GM21737 (cell line): ENCODE data around the gene LCE2A.
"Not testable (repeated sequence)": the region's sequence is repeated elsewhere in the genome, so short reads cannot be mapped to it uniquely, and the experiment has no call there.

Experiments
- ATAC-seq: cut with Tn5 transposase; IDR thresholded peaks from one replicate; pipeline ENCODE4 v1.9.1; 2021; ENCODE audit warnings: mild to moderate bottlenecking, moderate library complexity; ENCODE audit not compliant: unreplicated experiment

Gene LCE2A

GRCh38 chr1:152697701-152698600 is at the start of gene LCE2A:
TSS of gene LCE2A (plus strand) at chr1:152698345. CDS start at chr1:152698902, 557 bp downstream.
- ATAC-seq, result no peak

- no peak for ATAC-seq
Observed at GRCh38 chr1:152654110-152654509, 44.0 kb upstream of the LCE2A start.

GRCh38 chr1:152656459-152656858 is 41.7 kb upstream of the LCE2A start:
- ATAC-seq, result no peak

DNA sequence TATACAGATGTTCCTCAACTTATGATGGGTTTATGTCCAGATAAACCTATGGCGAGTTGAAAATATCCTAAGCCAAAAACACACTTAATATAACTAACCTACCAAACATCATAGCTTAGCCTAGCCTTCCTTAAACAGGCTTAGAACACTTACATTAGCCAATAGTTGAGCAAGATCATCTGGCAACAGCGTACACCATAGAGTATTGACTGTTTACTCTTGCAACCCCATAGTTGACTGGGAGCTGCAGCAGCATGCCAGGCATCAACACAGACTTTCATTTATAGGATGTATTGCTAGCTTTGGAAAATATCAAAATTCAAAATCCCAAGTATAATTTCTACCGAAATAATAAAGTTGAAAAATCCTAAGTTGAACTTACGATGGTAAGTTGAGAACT is 40.5 kb upstream of the LCE2A start:
- no peak for ATAC-seq

DNA sequence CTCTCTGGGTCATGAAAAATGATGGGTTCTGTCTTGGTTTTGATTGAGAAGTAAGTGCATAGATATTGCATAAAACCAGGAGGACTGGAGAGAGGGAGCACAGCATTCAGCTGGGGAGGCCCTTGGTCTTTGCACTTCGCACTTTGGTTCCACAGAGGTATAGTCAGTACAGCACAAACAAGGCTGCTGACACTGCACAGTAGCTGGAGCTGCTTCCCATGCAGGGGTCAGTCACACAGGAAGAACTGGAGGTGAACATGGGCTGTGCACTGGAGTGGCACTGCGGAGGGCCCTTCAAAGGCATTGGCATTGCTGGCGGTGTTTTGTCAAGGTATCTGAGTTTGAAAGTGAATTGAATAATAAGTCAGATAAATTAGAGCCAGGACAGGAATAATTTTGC is 39.5 kb upstream of the LCE2A start:
- ATAC-seq, result no peak

GRCh38 chr1:152663098-152663497 is 35.0 kb upstream of the LCE2A start, which contains the start of gene LCE2D:
TSS of gene LCE2D (plus strand) at chr1:152663380. CDS start at chr1:152664106, 726 bp downstream.
- no peak for ATAC-seq

DNA sequence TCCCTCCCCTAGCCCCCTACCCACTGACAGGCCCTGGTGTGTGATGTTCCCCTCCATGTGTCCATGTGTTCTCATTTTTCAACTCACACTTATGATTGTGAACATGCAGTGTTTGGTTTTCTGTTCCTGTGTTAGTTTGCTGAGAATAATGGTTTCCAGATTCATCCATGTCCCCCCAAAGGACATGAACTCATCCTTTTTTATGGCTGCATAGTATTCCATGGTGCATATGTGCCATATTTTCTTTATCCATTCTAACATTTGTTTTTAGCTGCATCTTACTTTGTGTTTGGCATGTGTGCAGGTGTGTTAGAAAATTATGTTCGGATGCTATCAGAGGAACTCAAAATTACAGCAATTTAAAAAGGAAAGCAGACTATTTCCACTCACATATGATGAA is 32.0 kb upstream of the LCE2A start:
- not testable (repeated sequence) for ATAC-seq

DNA sequence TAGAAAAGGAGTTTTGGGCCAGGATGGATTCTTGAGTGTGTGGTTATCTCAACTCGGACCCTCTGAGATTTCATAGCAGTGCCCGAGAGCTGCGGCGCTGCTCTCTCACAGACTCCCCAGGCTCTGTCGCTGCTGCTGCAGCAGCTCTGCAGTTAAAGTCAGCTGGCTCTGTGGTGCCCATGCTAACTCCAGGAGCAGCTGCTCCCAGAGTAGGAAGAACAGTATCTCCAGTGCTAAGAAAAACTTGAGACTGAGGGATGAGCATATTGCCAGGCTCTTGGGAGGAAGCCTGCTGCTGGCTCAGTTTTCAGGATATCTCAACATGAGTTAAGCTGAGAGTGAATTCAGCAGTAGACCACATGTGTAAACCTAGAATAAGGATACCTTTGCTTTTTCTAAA is 30.5 kb upstream of the LCE2A start:
- ATAC-seq, result no peak

- no peak for ATAC-seq
Observed at GRCh38 chr1:152673016-152673415, 25.1 kb upstream of the LCE2A start.

- not testable (repeated sequence) for ATAC-seq
Observed at GRCh38 chr1:152674983-152675382, 23.2 kb upstream of the LCE2A start, which contains the start of gene LCE2C. TSS of gene LCE2C (plus strand) at chr1:152675279. CDS start at chr1:152676016, 737 bp downstream.

DNA sequence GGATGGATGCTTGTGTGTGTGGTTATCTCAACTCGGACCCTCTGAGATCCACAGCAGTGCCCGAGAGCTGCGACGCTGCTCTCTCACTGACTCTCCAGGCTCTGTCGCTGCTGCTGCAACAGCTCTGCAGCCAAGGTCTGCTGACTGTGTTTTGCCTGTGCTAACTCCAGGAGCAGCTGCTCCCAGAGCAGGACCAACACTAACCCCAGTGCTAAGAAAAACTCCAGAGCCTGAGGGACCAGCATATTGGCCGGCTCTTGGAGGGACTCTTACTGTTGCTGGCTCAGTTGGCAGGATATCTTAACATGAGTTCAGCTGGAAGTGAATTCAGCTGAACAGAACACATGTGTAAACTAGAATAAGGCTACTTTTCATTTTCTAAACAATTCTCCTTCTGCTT is 18.7 kb upstream of the LCE2A start:
- no peak for ATAC-seq

DNA sequence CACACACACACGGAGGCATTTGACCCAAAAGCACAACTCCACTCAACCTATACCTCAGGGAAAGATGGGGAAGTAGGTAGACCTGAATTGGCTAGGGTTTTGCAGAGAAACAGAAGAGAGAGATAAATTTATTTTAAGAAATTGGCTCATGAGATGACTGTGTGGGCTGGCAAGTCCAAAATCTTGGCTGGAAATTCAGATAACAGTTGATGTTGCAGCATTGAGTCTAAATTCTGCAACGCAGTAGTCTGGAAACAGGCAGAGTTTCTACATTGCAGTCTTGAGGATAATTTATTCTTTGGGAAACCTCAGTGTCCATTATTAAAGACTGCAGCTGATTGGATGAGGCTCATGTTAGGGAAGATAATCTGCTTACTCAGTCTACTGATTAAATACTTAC is 16.5 kb upstream of the LCE2A start:
- no peak for ATAC-seq

GRCh38 chr1:152683846-152684245 is 14.3 kb upstream of the LCE2A start:
- ATAC-seq, result no peak

DNA sequence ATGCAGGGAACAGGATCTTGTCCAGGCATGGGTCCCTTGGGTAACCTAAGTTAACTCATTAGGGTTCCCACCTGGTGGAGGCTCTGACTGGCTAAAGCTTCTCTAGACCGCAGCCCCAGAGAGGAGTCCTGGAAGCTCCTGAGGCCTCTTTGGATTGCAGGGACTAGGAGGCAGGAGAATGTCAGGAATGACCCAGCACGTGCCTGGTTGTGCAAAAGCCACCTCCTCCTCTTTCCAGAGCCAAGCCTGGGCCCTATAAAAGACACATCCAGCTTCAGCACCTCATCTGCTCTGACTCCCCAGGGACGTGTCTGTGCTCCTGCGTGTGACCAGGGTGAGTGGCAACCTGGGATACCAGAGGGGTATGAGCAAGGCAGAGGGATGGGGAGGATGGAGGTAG is 12.3 kb upstream of the LCE2A start, which contains the start of gene LCE2B:
LCE2B (plus strand) TSS at position 301 of the 400 bp plus-strand sequence. CDS start 721 bp downstream, outside the sequence.
- ATAC-seq, result not testable (repeated sequence)

- ATAC-seq, result no peak
Observed at GRCh38 chr1:152699746-152700145, 1.6 kb downstream of the LCE2A start.

DNA sequence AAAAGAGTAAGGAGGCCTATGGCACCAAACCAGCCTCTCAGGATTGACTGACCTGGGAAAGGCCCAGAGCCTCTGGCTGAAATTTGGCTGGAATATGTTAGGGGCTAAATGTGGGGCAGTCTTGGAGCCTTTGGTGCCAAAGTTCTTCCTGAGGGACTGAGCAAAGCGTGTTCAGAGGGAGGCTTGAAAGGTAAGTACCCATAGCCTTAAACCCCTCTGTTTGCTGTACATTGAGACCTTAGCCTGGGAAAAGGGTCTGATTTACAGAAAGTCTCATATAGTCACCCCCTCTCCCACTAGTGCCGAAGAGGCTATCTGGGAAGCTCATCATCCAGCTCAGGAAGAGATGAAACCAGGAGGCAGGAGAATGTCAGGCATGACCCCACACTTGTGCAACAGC is 9.7 kb downstream of the LCE2A start, which contains the start of gene LCE4A:
LCE4A (plus strand) TSS at position 301 of the 400 bp plus-strand sequence. CDS start 916 bp downstream, outside the sequence.
- no peak for ATAC-seq

DNA sequence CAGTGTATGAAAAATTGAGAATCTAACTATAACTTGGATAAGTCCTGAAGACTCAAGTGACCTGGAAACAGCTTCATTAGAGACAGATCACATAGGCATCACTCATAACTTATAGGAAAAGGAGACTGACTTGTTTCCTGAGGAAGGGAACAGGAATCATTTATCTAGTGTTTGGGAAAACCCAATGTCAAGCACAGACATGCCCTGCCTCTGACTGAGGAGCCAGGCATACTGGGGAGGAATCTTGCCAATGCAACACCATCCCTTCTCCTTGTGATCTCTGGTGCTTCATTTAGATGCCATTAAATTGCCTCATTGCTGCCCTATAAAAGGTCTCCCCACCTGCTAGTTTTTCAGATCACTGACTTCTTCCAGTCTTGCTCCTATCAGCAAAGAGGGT is 20.1 kb downstream of the LCE2A start:
- ATAC-seq, result no peak

DNA sequence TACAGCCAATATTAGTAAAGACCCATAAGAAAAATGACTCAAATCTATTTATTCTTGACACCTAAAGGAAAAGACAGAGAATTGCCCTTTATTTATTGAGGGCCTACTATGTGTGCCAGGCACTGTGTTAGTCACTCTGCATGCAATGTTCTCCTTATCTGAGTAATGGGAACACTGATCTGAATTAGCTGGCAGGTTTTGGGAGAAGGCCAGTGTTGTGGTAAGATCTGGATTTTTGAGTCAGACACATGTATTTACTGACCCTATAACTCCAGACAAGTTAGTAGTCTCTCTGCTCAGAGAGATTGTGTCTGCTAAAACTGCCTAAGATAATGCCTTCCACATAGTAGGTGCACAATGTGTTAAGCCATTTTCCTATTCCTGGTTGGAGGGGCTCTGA is 27.1 kb downstream of the LCE2A start:
- ATAC-seq, result no peak

- no peak for ATAC-seq
Observed at GRCh38 chr1:152728986-152729385, 30.8 kb downstream of the LCE2A start.

- no peak for ATAC-seq
Observed at GRCh38 chr1:152735648-152736047, 37.5 kb downstream of the LCE2A start.

GRCh38 chr1:152737997-152738396 is 39.9 kb downstream of the LCE2A start:
- ATAC-seq, result no peak

DNA sequence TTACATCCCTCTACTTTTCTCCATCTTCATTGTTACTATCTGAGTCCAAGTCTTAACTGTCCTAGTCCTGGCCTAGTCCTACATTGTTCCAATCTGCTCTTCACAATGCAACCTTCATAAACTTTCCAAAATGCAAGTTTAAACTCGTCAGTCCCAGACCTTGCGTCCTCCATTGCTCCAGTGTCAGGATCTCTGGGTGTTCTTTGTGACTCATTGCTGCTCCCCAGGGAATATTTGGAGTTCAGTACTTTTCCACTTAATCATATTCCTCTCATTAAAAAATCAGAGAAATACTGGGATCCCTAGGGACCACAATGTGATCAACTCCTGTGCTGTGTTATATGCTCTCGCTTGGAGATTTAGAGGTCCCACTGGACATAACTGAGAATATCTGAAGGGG is 41.7 kb downstream of the LCE2A start:
- no peak for ATAC-seq
